ENCODE results near the gene ZSCAN2.
"Not testable (repeated sequence)": the region's sequence is repeated elsewhere in the genome, so short reads cannot be mapped to it uniquely, and the experiment has no call there.

Gene ZSCAN2

GRCh38 chr15:84634228-84634837 lies 33.5 kb downstream of the ZSCAN2 start:
- DNase-seq = no peak

GRCh38 chr15:84638103-84638502 lies 37.3 kb downstream of the ZSCAN2 start:
- peak in 8 of 56 donors; percentile 6 to 28 (median 20) for DNase-seq

- not testable (repeated sequence) for DNase-seq
Observed at GRCh38 chr15:84641871-84642270, 41.1 kb downstream of the ZSCAN2 start.

- not testable (repeated sequence) for DNase-seq
Observed at GRCh38 chr15:84642640-84643039, 41.8 kb downstream of the ZSCAN2 start.

GRCh38 chr15:84643838-84644237 lies 43.0 kb downstream of the ZSCAN2 start:
- no peak for DNase-seq

GRCh38 chr15:84645496-84645895 lies 44.7 kb downstream of the ZSCAN2 start:
- DNase-seq = peak in 2 of 56 donors; percentile 3 to 9

GRCh38 chr15:84645997-84646396 lies 45.2 kb downstream of the ZSCAN2 start:
- no peak for DNase-seq

GRCh38 chr15:84647726-84648125 lies 46.9 kb downstream of the ZSCAN2 start:
- DNase-seq = no peak

GRCh38 chr15:84648539-84648938 lies 47.7 kb downstream of the ZSCAN2 start:
- DNase-seq = no peak

GRCh38 chr15:84649706-84650105 lies 48.9 kb downstream of the ZSCAN2 start:
- DNase-seq = no peak

GRCh38 chr15:84653584-84653909 lies 52.7 kb downstream of the ZSCAN2 start:
- DNase-seq = peak in 1 of 56 donors; percentile 57

GRCh38 chr15:84653910-84654688 lies 53.3 kb downstream of the ZSCAN2 start, which contains the start of gene WDR73:
Gene WDR73 (minus strand): TSS chr15:84654283. CDS start chr15:84654274, 9 bp downstream.
- DNase-seq = peak; percentile 67 to 100 (median 97)

GRCh38 chr15:84654689-84655453 lies 54.1 kb downstream of the ZSCAN2 start:
- peak; percentile 21 to 90 (median 72) for DNase-seq

GRCh38 chr15:84656972-84657371 lies 56.2 kb downstream of the ZSCAN2 start:
- DNase-seq = no peak

- DNase-seq = no peak
Observed at GRCh38 chr15:84657748-84658079, 56.9 kb downstream of the ZSCAN2 start.

- peak in 48 of 56 donors; percentile 16 to 80 (median 53) for DNase-seq
Observed at GRCh38 chr15:84658080-84658787, 57.4 kb downstream of the ZSCAN2 start, which contains the start of gene NMB. Gene NMB (minus strand): TSS chr15:84658199. CDS start chr15:84658152, 47 bp downstream.

GRCh38 chr15:84658788-84659411 lies 58.1 kb downstream of the ZSCAN2 start:
- no peak for DNase-seq

GRCh38 chr15:84659904-84660781 lies 59.3 kb downstream of the ZSCAN2 start:
- DNase-seq = no peak

- DNase-seq = no peak
Observed at GRCh38 chr15:84661001-84661400, 60.2 kb downstream of the ZSCAN2 start.

- no peak for DNase-seq
Observed at GRCh38 chr15:84666373-84666772, 65.6 kb downstream of the ZSCAN2 start.
